ENCODE results near the gene SIMC1. TPM values are rescaled to one million over a fixed set of nuclear protein-coding genes. Genes with fewer than 3 reads are reported as not detected.
"Not testable (repeated sequence)": the region's sequence is repeated elsewhere in the genome, so short reads cannot be mapped to it uniquely, and the experiment has no call there.

SIMC1 gene
- total RNA-seq, 1 donor from 2014 or later = 9.8 TPM

- not testable (repeated sequence) for FAIRE-seq; DNase-seq (ENCODE audit: low spot score in 2 of 2)
Measured at GRCh38 chr5:176203535-176203934, 34.7 kb upstream of the SIMC1 start.

- FAIRE-seq; DNase-seq (ENCODE audit: low spot score in 2 of 2): not testable (repeated sequence)
Measured at GRCh38 chr5:176214466-176215021, 23.7 kb upstream of the SIMC1 start.

GRCh38 chr5:176216393-176216916 is 21.8 kb upstream of the SIMC1 start:
- not testable (repeated sequence) for DNase-seq (ENCODE audit: low spot score in 2 of 2); FAIRE-seq

- FAIRE-seq; DNase-seq (ENCODE audit: low spot score in 2 of 2): not testable (repeated sequence)
Measured at GRCh38 chr5:176217188-176217729, 21.0 kb upstream of the SIMC1 start.

GRCh38 chr5:176217764-176218163 is 20.5 kb upstream of the SIMC1 start:
- FAIRE-seq; DNase-seq (ENCODE audit: low spot score in 2 of 2): not testable (repeated sequence)

GRCh38 chr5:176222006-176222405 is 16.2 kb upstream of the SIMC1 start:
- DNase-seq (ENCODE audit: low spot score in 2 of 2); FAIRE-seq: not testable (repeated sequence)

- FAIRE-seq = not testable (repeated sequence)
Measured at GRCh38 chr5:176228358-176228757, 9.9 kb upstream of the SIMC1 start.

GRCh38 chr5:176233253-176233652 is 5.0 kb upstream of the SIMC1 start:
- not testable (repeated sequence) for FAIRE-seq; DNase-seq (ENCODE audit: low spot score in 2 of 2)

More at GRCh38 chr5:176228358-176228757, 9.9 kb upstream of the SIMC1 start:
- DNase-seq (ENCODE audit: low spot score in 2 of 2) = not testable (repeated sequence)

- not testable (repeated sequence) for DNase-seq (ENCODE audit: low spot score in 2 of 2); FAIRE-seq
Measured at GRCh38 chr5:176235155-176235554, 3.1 kb upstream of the SIMC1 start.

GRCh38 chr5:176238645-176239283 is 540 bp downstream of the SIMC1 start:
- not testable (repeated sequence) for FAIRE-seq; DNase-seq (ENCODE audit: low spot score in 2 of 2)

GRCh38 chr5:176239304-176239703 is 1.1 kb downstream of the SIMC1 start:
- not testable (repeated sequence) for FAIRE-seq

GRCh38 chr5:176244318-176244717 is 6.1 kb downstream of the SIMC1 start:
- FAIRE-seq = not testable (repeated sequence)

More at GRCh38 chr5:176239304-176239703, 1.1 kb downstream of the SIMC1 start:
- DNase-seq (ENCODE audit: low spot score in 2 of 2) = not testable (repeated sequence)

GRCh38 chr5:176245074-176245473 is 6.8 kb downstream of the SIMC1 start:
- not testable (repeated sequence) for DNase-seq (ENCODE audit: low spot score in 2 of 2); FAIRE-seq

More at GRCh38 chr5:176244318-176244717, 6.1 kb downstream of the SIMC1 start:
- not testable (repeated sequence) for DNase-seq (ENCODE audit: low spot score in 2 of 2)

GRCh38 chr5:176245489-176245888 is 7.3 kb downstream of the SIMC1 start:
- not testable (repeated sequence) for FAIRE-seq; DNase-seq (ENCODE audit: low spot score in 2 of 2)

- not testable (repeated sequence) for DNase-seq (ENCODE audit: low spot score in 2 of 2); FAIRE-seq
Measured at GRCh38 chr5:176250691-176251090, 12.5 kb downstream of the SIMC1 start.

GRCh38 chr5:176252171-176252570 is 13.9 kb downstream of the SIMC1 start:
- not testable (repeated sequence) for FAIRE-seq; DNase-seq (ENCODE audit: low spot score in 2 of 2)

GRCh38 chr5:176253370-176254065 is 15.3 kb downstream of the SIMC1 start:
- FAIRE-seq; DNase-seq (ENCODE audit: low spot score in 2 of 2): not testable (repeated sequence)

GRCh38 chr5:176254066-176254393 is 15.8 kb downstream of the SIMC1 start:
- DNase-seq (ENCODE audit: low spot score in 2 of 2); FAIRE-seq: not testable (repeated sequence)

GRCh38 chr5:176257871-176258505 is 19.8 kb downstream of the SIMC1 start:
- DNase-seq (ENCODE audit: low spot score in 2 of 2); FAIRE-seq: not testable (repeated sequence)

GRCh38 chr5:176260682-176261081 is 22.5 kb downstream of the SIMC1 start:
- not testable (repeated sequence) for DNase-seq (ENCODE audit: low spot score in 2 of 2); FAIRE-seq
